ENCODE results near the gene NODAL.
A peak's percentile ranks its signal among the peaks of the same experiment; 100 is the strongest.
"Not testable (repeated sequence)": the region's sequence is repeated elsewhere in the genome, so short reads cannot be mapped to it uniquely, and the experiment has no call there.

NODAL gene

GRCh38 chr10:70441161-70441894 lies at the start of gene NODAL:
Gene NODAL, minus strand, starts transcription at chr10:70441681. Its CDS starts 14 bp downstream, at chr10:70441667.
- no peak for DNase-seq

GRCh38 chr10:70490142-70490541 lies 48.7 kb upstream of the NODAL start:
- no peak for DNase-seq

GRCh38 chr10:70487824-70488223 lies 46.3 kb upstream of the NODAL start:
- DNase-seq, result no peak

GRCh38 chr10:70483872-70484271 lies 42.4 kb upstream of the NODAL start:
- DNase-seq, result not testable (repeated sequence)

- DNase-seq, result no peak
Measured at GRCh38 chr10:70482982-70483760, 41.7 kb upstream of the NODAL start.

GRCh38 chr10:70481831-70482530 lies 40.5 kb upstream of the NODAL start:
- DNase-seq, result no peak

- DNase-seq, result no peak
Measured at GRCh38 chr10:70481105-70481504, 39.6 kb upstream of the NODAL start.

GRCh38 chr10:70480239-70480861 lies 38.9 kb upstream of the NODAL start:
- DNase-seq, result peak in 2 of 4 experiments; percentile 10 to 20

- no peak for DNase-seq
Measured at GRCh38 chr10:70479626-70480238, 38.3 kb upstream of the NODAL start.

GRCh38 chr10:70479165-70479581 lies 37.7 kb upstream of the NODAL start:
- no peak for DNase-seq

GRCh38 chr10:70478191-70479164 lies 37.0 kb upstream of the NODAL start, which contains the start of gene PALD1:
Gene PALD1, plus strand, starts transcription at chr10:70478767. Its CDS starts 47,185 bp downstream, at chr10:70525952.
- peak in 1 of 4 experiments; percentile 27 for DNase-seq

GRCh38 chr10:70477661-70478162 lies 36.2 kb upstream of the NODAL start:
- DNase-seq, result peak in 3 of 4 experiments; percentile 39 to 66 (median 45)

- DNase-seq, result no peak
Measured at GRCh38 chr10:70476249-70477035, 35.0 kb upstream of the NODAL start.

- no peak for DNase-seq
Measured at GRCh38 chr10:70475661-70476060, 34.2 kb upstream of the NODAL start.

GRCh38 chr10:70474780-70475179 lies 33.3 kb upstream of the NODAL start:
- no peak for DNase-seq

- DNase-seq, result no peak
Measured at GRCh38 chr10:70472799-70473454, 31.4 kb upstream of the NODAL start.

GRCh38 chr10:70466951-70467350 lies 25.5 kb upstream of the NODAL start:
- DNase-seq, result no peak

GRCh38 chr10:70465832-70466231 lies 24.4 kb upstream of the NODAL start:
- no peak for DNase-seq

GRCh38 chr10:70465278-70465677 lies 23.8 kb upstream of the NODAL start:
- no peak for DNase-seq
